Body of pancreas (tissue), 4 donors: Measurements from ENCODE around the gene SIM2.

Source experiments
- POLR2A ChIP-seq, 3 donors: fragments of 450-650 bp; IDR thresholded peaks; one replicate each; pipeline ENCODE4 v1.6.1; 2016; ENCODE audit warnings: antibody characterized with exemption in 3 of 3, mild to moderate bottlenecking in 2 of 3
- TF ChIP-seq, protein P1 (sequence below), 7 experiments: fragments of 450-650 bp in 4 of 7; fragments of 200-600 bp in 3 of 7; sonication (generic) in 3 of 7; IDR thresholded peaks; one replicate each; pipeline ENCODE4 v1.5.1; 2016 to 2019; ENCODE audit warnings: antibody characterized with exemption in 7 of 7

DNA sequence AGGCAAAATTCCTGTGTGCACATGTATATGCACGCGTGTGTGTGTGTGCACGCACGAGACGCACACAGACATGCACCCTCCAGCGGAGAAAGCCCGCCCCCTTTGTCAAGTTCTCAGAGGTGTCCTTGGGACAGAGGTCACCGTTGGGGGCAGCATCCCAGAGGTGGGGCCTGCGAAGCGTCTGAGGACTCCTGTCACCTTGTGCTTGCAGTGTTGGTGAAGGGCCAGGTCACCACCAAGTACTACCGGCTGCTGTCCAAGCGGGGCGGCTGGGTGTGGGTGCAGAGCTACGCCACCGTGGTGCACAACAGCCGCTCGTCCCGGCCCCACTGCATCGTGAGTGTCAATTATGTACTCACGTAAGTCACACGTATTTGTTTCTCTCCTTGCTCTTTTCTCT is 42.6 kb downstream of the SIM2 start:
- TF ChIP-seq, protein P1, sequence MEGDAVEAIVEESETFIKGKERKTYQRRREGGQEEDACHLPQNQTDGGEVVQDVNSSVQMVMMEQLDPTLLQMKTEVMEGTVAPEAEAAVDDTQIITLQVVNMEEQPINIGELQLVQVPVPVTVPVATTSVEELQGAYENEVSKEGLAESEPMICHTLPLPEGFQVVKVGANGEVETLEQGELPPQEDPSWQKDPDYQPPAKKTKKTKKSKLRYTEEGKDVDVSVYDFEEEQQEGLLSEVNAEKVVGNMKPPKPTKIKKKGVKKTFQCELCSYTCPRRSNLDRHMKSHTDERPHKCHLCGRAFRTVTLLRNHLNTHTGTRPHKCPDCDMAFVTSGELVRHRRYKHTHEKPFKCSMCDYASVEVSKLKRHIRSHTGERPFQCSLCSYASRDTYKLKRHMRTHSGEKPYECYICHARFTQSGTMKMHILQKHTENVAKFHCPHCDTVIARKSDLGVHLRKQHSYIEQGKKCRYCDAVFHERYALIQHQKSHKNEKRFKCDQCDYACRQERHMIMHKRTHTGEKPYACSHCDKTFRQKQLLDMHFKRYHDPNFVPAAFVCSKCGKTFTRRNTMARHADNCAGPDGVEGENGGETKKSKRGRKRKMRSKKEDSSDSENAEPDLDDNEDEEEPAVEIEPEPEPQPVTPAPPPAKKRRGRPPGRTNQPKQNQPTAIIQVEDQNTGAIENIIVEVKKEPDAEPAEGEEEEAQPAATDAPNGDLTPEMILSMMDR (IDR thresholded peaks at IDR 0.05), result no peak
- TF ChIP-seq POLR2A (IDR thresholded peaks at IDR 0.05), result no peak
